HG02884 (cell line): ENCODE measurements around the gene DHRS2.

ENCODE experiments used
- ATAC-seq: cut with Tn5 transposase; IDR thresholded peaks from one replicate; pipeline ENCODE4 v1.9.1; 2021; ENCODE audit warnings: mild to moderate bottlenecking, moderate library complexity; ENCODE audit not compliant: unreplicated experiment

The DHRS2 gene

DNA sequence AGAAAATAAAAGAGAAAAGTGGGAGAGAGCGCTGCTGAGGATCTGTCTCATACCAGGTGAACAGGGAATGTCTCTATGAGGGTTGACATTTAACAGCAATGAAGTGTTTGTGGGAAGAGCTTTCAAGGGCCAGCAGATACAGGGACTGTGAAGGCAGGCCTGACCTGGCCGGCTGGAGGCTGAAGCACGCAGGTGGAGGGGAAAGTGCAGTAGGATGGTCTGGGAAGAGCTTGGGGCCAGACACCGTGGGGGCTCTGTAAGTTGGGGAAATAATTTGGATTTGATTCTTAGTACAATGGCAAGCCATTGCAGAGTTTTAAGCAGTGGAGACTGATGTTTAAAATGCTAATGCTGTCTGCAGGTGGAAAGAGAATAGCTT, 23.8 kb upstream of the DHRS2 start:
- no peak for ATAC-seq

DNA sequence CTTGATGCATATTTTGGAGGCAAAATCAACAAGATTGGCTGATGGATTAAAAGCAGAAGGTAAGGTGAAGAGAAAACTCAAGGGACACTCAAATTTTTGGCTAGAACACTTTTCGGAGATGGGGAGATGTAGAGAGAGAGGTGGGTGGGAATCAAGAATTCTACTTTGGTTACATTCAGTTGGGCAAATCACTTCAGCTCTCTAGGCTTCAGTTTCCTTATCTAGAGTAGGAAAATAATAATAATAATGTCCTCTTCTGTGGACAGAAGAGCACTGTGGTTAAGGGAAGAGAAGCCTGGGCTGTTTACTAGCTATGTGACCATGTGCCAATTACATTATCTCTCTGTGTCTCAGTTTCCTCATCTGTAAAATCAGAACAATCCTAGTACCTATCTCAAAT, 23.4 kb upstream of the DHRS2 start:
- ATAC-seq, result no peak

DNA sequence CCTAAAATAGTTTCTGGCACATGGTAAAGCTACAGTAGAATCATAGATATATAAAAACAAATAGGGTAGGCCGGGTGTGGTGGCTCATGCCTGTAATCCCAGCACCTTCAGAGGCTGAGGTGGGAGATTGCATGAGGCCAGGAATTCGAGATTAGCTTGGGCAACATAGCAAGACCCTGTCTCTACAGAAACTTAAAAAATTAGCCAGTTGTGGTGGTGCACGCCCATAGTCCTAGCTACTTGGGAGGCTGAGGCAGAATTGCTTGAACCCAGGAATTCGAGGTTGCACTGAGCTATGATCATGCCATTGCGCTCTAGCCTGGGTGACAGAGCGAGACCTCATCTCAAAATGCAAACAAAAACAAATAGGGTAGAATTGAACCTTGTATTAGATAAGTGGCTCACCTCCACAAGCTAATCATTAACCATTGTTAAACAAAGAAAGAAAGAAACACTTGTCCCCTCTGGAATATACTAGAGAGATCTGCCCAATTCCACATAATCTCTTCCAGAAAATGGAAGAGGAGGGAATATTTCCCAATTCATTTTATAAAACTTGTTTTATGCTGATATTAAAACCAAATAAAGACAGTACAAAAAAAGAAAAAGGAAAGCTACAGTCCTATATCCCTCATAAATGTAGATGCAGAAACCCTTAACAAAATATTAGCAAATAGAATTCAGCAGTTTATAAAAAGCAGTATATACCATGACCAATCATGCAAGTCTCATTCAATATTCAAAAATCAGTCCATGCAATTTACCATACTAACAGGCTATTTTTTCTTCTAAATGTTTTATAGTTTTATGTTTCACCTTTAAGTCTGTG, 22.7 kb upstream of the DHRS2 start:
- ATAC-seq, result no peak

DNA sequence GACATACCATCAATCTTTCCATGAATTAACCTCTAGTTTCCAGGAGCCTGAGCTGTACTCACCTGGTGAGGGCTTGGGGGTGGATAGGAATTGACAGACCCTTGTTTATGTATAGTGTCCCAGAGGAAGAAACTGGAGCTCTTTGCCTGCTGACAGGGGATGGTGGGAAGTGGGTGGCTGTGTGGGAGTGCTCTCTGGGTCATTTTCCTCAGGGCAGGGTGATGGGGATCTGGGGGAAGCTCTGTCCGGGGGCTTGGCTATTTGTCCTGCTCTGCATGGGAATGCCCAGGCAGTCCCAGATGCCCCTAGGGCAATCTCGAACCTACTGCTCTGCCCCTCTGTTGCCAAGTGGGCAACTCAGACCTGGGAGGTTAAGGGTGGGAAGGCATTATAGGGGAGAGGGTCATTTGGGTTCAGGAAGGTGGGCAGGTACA, 21.8 kb upstream of the DHRS2 start:
- no peak for ATAC-seq

DNA sequence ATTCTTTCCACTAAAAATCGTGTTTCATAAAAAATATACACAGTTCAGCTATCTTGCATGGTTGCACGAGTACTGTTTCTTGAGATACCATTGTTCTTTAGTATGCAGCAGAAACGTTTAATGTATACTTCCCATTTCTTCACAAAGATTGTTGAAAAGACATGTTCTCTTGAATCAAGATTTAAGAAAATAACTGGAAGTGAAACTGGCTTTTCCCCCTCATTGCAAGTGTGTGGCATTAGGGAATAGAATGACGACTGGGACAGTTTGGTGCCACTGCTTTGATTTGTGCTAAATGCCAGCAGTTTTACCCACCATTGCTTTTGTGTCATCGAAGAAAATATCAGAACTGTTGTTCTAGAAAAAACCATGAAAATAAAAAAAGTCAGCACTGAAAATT, 20.3 kb upstream of the DHRS2 start:
- no peak for ATAC-seq

DNA sequence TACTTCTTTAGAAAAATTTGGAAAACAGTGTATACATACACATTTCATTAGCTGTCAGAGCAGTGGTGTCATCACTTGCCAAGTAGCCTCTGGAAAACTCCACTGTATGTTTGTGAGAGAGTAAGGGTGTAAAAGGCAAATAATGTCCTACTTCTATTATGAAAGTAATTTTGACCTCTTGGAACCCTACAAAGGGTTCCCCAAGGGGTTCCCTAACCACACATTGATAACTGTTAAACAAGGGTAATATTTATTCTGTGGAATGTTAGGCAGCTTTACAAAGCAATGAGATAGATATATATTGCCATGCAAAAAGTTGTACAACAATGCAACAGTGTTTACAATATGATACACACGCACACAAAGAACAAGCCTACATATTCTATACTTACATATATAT, 18.6 kb upstream of the DHRS2 start:
- ATAC-seq, result no peak

DNA sequence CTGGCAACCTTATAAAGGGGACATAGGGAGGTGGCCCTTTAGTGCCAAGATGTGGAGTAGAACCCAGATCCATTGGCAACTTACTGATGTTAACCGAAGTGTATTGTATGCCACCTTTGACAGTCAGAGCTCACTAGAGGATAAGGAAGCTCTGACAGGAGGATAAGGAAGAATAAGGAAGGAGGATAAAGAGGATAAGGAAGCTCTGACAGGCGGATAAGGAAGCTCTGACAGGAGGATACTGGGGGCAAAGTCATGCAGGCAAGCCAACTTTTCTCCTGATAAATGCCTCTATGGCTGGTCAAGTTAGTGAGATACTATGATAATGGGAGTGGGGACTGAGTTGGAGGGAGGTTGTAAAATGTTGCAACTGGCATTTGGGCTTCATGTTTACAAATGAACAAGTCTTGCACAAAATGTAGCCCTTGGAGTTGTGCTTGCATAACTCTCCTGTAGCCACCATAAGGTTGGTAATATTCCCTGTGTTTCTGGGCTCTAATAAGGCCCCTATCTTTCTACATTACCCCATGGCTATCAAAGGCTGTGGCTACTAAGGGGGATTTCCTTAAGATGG, 17.7 kb upstream of the DHRS2 start:
- no peak for ATAC-seq

DNA sequence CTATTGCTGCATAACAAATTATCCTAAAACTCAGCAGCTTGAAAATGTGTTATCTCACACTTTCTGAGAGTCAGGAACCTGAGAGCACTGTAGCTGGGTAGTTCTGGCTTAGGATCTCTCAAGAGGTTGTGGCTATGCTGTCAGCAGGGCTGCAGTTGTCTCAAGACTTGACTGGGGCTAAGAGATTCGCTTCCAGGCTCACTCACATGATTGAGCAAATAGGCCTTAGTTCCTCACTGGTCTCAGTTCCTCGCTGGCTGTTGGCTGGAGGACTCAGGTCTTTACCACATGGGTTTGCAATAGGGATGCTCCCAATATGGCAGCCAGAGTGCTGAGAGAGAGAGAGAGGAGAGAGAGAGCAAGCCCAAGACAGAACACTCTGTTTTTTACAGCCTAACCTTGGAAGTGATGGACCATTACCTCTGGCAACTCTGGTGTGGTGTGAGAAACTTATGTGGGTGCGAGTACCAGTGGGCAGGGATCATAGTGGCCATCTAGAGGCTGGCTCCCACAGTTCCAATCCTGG, 15.9 kb upstream of the DHRS2 start:
- no peak for ATAC-seq

DNA sequence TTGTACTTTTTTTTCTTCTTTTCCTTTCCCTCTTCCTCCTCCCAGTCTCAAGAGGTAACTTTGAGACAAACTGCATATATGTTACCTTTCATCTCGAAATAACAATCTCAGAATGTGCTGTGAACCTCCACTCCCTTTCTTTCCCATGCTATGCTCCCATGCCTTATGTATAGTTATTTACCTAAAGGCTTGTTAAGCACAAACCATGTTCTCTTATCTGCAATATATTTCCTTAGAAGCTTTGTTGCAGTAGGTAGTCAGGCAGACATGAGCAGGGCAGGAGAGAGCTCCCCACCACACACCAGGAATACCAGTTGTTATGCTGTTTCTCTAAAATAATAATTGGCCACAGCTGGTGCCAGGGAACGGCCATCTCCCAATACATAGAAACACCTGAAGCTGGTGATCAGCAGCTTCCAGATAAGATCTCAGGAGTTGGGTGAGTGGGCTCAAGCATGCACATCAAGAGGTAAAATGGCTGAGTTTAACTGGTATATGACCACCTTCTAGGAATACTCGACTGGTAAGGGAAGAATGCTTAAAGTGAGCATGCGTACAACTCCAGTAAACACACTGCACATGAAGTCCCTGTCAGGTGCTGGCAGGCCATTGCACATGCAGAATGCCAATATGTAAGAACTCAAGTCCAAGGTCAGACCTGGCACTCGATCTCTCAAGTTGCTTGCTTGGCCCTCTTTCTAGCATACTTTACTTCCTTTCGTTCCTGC, 14.8 kb upstream of the DHRS2 start:
- ATAC-seq, result no peak

DNA sequence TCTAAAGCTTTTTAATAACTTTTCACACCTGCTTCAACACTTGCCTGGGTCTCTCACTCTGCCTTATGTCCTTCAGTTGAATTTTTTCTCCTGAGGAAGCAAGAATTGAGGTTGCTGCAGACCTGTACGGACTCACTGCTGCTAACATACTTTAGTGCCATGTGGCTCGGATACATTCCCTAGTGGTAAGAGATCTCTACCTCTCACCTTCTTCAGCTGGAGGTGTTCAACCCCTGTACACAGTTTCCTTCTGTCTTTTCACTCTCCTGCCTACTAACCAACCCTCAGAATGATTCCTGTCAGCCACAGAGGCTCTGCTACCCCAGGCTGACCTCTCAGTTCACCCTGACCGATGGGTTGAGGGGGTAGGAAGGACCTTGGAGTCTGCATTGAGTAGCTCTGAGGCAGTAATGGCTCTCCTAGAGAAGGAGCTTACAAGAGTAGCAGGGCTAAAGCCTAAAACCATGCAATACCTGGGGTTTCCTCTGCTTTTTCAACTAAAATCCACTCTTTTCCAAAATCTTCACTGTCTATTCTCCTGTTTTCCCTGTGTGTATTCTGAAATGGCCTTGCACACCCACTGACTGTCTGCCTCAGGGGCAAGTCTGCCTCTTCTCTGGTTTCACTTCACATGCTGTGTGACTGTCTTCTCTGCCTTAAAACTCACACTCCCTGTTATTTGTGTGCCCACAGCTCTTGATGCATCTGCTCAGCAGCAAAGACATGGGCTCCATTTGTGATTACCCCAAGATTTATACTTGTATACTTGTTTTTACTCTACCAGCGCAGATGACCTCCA, 14.0 kb upstream of the DHRS2 start:
- no peak for ATAC-seq

DNA sequence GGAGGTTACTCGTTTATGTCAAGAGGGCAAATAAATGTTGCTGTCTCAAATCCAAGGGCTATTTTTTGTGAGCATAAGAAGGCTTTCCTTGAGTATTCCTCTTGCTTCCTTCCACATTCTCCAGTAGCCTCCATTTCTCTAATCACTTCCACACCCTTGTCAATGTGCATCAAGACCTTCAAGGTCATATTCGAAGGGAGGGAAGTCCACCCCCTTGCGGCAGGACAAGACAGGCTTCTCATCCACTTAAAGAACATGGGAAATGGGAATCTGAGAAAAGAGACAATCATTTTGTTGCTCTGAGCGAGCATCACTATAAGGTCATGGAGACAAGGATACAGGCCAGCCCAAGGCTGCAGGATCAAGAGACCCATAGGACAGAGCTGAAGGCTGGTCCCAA, 13.2 kb upstream of the DHRS2 start:
- ATAC-seq, result no peak

DNA sequence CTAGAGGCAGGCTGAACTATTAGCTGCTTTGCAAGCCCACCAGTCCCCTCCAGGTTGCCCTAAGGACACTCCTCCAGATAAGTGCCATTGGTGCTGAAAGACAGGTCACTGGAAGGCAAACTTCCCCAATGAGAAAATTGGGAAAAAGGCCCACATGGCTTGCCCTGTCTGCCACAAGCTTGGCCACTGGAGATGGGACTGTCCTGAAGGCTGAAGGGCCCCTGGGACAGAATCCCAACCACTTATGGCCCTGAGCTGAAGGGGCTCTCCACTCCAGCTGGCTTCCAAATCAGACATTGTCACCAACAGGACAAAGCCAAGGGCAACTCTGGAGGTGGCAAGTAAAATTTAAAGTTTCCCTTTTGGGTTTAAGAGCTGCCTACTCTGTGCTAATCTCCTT, 12.2 kb upstream of the DHRS2 start:
- ATAC-seq, result no peak

DNA sequence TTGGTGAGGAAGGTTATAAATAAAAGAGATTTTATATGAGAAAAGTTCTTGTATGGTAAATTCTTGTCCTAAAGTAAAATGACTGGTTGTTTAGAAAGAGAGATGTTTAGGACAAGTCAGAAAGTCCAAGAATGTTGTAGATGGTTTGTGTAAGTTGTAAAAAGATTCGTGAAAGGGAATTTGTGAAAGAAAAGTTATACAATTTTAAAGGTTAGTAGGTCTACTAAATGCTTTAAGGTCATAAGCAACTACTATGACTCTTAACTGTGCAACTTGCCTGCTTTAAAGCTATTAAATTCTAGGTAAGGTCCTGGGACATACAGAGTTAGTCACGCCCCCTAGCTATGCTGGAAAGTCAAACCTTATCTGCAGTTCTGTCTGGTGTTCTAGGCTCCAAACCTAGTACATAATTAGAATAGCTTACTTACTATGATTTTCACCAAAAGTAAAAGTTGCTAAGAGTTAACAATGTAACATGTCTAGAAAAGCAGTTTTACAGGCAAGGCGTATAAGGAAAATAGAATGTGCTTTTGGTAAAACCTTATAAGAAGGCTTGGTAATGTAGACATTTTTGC, 11.2 kb upstream of the DHRS2 start:
- ATAC-seq, result no peak

DNA sequence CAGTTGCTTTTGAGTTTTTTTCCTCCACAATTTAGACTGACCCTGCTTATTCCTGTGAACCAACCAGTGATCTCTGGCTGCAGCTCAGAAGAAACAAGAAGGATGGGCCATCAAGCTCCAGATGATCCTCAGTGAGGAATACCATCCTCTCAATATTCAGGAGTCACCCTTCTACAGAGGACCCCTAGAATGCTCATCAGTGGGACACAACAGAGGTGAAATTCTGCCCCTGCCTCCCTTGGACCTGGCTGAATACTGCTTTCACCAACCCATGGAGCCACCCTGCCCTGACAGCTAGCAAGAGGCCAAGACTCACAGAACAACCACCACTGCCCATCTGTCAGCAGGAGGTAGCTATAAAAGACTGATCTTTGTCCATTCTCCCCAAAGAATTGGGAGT, 9.2 kb upstream of the DHRS2 start:
- no peak for ATAC-seq

DNA sequence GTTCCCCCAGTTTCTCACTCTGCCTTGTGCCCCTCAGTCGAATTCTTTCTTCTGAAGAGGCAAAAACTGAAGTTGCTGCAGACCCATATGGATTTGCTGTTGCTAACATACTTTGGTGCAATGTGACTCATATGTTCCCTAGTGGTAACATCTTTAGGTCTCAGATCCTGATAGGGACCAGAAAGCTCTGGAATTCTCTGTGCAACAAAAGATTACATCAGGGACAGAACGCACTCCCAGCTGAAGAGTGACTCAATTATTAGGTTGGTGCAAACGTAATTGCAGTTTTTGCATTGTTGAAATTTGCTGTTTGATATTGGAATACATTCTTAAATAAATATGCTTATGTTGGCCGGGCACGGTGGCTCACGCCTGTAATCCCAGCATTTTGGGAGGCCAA, 8.2 kb upstream of the DHRS2 start:
- no peak for ATAC-seq

DNA sequence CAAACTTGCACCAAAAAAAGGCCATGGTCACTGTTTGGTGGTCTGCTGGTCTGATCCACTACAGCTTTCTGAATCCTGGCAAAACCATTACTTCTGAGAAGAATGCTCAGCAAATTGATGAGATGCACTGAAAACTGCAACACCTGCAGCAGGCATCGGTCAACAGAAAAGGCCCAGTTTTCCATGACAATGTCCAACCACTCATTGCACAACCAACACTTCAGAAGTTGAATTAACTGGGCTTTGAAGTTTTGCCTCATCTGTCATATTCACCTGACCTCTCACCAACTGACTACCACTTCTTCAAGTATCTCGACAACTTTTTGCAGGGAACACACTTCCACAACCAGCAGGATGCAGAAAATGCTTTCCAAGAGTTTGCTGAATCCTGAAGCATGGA, 7.0 kb upstream of the DHRS2 start:
- no peak for ATAC-seq

DNA sequence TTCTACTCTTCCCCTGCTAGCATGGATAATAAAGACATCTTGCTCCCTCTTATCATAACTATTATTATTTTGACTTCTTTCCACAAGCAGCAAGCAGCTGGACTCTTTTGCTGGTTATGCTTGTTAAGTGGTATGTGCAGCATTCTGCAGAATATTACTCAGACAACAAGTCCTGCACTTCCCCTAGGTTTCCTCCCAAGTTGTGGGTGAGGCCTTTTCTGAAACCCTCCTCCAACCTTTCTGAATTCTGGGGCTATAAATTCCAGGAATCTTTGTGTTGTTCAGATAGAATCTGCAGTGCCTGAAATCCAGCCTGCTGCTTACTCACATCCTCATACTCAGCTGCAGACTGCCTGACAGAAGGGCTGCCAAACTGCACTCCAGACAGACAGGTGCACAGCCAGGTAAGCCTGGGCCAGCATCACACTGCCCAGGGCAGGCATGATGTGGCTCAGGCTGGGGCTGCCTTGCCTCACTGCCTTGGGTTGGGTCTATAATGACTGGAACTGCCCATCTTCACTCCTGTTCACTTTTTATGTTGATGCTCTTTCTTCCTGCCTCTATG, 6.2 kb upstream of the DHRS2 start:
- no peak for ATAC-seq

DNA sequence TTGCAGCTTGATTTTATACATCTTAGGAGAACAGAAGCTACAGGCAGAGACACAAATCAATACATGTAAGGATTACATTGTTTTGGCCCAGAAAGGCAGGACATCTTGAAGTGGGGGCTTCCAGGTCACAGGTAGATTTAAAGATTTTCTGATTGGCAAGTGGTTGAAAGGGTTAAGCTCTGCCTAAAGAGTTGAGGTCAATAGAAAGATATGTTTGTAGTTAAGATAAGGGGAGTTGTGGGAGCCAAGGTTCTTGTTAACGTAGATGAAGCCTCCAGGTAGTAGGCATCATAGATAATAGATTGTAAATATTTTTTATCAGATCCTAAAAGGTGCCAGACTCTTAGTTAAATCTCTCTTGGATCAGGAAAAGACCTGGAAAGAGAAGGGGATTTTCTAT, 5.5 kb upstream of the DHRS2 start:
- ATAC-seq, result no peak

DNA sequence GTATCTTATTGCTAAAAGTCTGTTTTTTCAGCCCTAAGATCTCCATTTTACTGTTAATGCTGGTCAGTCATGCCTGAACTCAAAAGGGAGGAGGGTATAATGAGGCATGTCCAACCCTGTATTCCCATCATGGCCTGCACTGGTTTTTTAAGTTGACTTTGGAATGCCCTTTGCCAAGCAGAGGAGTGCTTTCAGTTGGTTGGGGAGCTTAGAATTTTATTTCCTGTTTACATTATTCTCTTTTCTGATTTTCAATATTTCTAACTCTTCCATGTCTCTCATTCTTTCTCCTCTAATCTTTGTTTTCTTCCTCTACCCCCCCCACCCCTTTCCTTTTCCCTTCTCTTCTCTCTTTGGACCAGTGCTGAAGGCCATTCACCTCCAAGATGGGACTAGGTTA, 4.9 kb upstream of the DHRS2 start:
- no peak for ATAC-seq

DNA sequence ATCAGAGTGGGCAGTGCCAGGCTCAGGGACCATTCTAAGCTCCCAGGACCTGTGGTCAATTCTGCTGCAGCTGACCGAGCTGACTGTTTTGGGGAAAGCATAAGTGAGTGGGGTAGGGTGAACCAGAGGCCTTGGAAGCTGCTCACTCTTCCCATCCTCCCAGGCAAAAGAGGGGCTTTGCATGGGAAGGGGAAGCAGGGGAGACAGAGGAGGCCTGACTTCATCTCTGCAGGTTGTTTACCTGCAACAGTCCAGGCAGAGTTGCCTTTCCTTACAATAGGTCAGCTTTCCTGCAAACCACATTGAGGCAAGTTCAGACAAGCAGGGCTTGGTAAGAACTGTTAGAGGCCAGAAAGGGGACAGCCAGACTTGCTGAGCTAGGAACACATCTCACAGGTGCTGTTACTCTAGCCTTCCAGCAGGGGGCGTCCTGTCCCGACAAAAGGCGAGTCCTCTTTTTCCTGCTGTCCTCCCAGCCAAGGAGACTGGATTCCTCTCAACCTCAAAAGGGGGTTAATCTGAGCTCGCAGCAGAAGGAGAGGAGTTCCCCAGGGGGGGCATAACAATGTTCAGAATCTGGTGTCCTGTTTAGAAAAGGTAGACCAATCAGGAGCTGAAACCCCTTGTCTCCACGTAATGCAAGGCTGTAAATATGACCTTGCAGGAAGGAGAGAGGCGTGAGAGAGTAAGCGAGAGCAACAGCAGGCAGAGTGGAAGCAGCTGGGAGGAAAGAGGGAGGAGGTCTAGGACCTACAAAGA, 4.3 kb upstream of the DHRS2 start:
- no peak for ATAC-seq
